ENCODE data around the gene UBE2I. TPM values are rescaled to one million over a fixed set of nuclear protein-coding genes. Genes with fewer than 3 reads are reported as not detected.

UBE2I gene
- total and polyA plus RNA-seq, 2 of the 4 experiments (the other 2 are of a cell fraction): 30.8 to 140 TPM

- no peak for ATAC-seq (ENCODE audit: low read depth)
- WGBS, 2 experiments (ENCODE audit: extremely low coverage in 2 of 2, insufficient read length in 1 of 2): 90% methylated on average over 20 of the region's 29 CpGs; no CpG with 5 or more reads in 1 of the 2 experiments
- no peak overlapping the region for H3K23ac ChIP-seq (ENCODE audit: low read depth, low read length)
- H4K20me1 ChIP-seq (ENCODE audit: insufficient read depth, low read length): peaks cover 4% of the 10 kb centered on the region; the same call in 1 of the 2 replicates
- no peak overlapping the region for H3K56ac ChIP-seq (ENCODE audit: extremely low read depth, insufficient read depth, low read length)
- no peak overlapping the region for H4K91ac ChIP-seq (ENCODE audit: insufficient read depth, low read depth, low read length)
- no peak overlapping the region for H3K4me2 ChIP-seq (ENCODE audit: low read depth, low read length)
- no peak overlapping the region for H3K27ac ChIP-seq (ENCODE audit: insufficient read depth, low read length)
- no peak overlapping the region for H2BK15ac ChIP-seq (ENCODE audit: low read depth, low read length)
- no peak overlapping the region for H2AK9ac ChIP-seq (replicated peaks; ENCODE audit: low read depth, low read length, poor library complexity)
- H2AK5ac ChIP-seq (ENCODE audit: low read depth, low read length): no peak overlapping the region
- no peak overlapping the region for H2BK20ac ChIP-seq (ENCODE audit: low read depth, low read length)
- peaks cover 13 to 35% of the 10 kb centered on the region in 2 experiments; a peak in 3 of 4 replicates for H3K79me1 ChIP-seq (ENCODE audit: low read depth in 1 of 2, low read length in 2 of 2)
- H2BK120ac ChIP-seq (ENCODE audit: low read depth, low read length): no peak overlapping the region
- no peaks in the 10 kb centered on the region for H3K9me1 ChIP-seq (ENCODE audit: insufficient read depth, low read length)
- H2BK5ac ChIP-seq (ENCODE audit: low read depth, low read length, poor library complexity, severe bottlenecking): no peak overlapping the region
- no peak overlapping the region for H4K5ac ChIP-seq (ENCODE audit: low read depth, low read length)
- H2AFZ ChIP-seq (replicated peaks; ENCODE audit: low read length, poor library complexity): no peak overlapping the region
- intact Hi-C loops (cut with micrococcal nuclease) (no loop called here), dilution Hi-C loops (cut with HindIII; ENCODE audit: low sequenced_read_pairs, unreplicated experiment) (no loop called here), in situ Hi-C loops (cut with MboI; ENCODE audit: low sequenced_read_pairs) (no loop called here)
- POLR2A ChIA-PET (ENCODE audit: unreplicated experiment): no interaction called here
- DNase-seq: no peak
- BruUV-seq (replicated peaks): no TSS peak
- CTCF ChIA-PET: no interaction called here
- peaks cover 25% of the 10 kb centered on the region for H3K36me3 ChIP-seq (ENCODE audit: control insufficient read depth, insufficient read depth, low read length)
- no peak overlapping the region for H3K9ac ChIP-seq (ENCODE audit: low read depth, low read length)
- H4K8ac ChIP-seq (ENCODE audit: low read depth in 2 of 2, low read length in 2 of 2): no peak overlapping the region
- H3K4me3 ChIP-seq (ENCODE audit: insufficient read depth, low read depth, low read length): no peak overlapping the region
- H3K4me1 ChIP-seq (ENCODE audit: control insufficient read depth, insufficient read depth, low read length): peaks cover 9% of the 10 kb centered on the region
- no peak overlapping the region for H3K14ac ChIP-seq (replicated peaks; ENCODE audit: low read depth, low read length)
- no peak overlapping the region for H3K18ac ChIP-seq (ENCODE audit: low read depth, low read length)
- TF ChIP-seq FOS (IDR thresholded peaks at IDR 0.05; ENCODE audit: low read depth, low read length) (no peak), CEBPB (IDR thresholded peaks at IDR 0.05; ENCODE audit: low read depth, low read length) (no peak), RFX5 (IDR thresholded peaks at IDR 0.05; ENCODE audit: low read depth, low read length) (no peak), CHD1 (IDR thresholded peaks at IDR 0.05; ENCODE audit: low read depth, low read length) (no peak), POLR2A (IDR thresholded peaks at IDR 0.05; ENCODE audit: low read depth, low read length) (no peak), NFE2L2 (IDR thresholded peaks at IDR 0.05; ENCODE audit: low read depth, low read length) (no peak), RCOR1 (IDR thresholded peaks at IDR 0.05; ENCODE audit: insufficient replicate concordance, low read length) (no peak), SMC3 (IDR thresholded peaks at IDR 0.05; ENCODE audit: low read depth, low read length) (no peak), USF2 (IDR thresholded peaks at IDR 0.05; ENCODE audit: low read depth, low read length) (no peak), ELK1 (IDR thresholded peaks at IDR 0.05; ENCODE audit: borderline replicate concordance, low read depth, low read length) (no peak), BHLHE40 (IDR thresholded peaks at IDR 0.05; ENCODE audit: low read depth, low read length) (no peak), RAD21 (IDR thresholded peaks at IDR 0.05; ENCODE audit: low read length) (no peak), MAZ (IDR thresholded peaks at IDR 0.05; ENCODE audit: borderline replicate concordance, low read depth, low read length) (no peak), MAFK (IDR thresholded peaks at IDR 0.05; ENCODE audit: low read depth, low read length) (no peak), MXI1 (IDR thresholded peaks at IDR 0.05; ENCODE audit: borderline replicate concordance, low read depth, low read length) (no peak)
- TF ChIP-seq, protein P1, sequence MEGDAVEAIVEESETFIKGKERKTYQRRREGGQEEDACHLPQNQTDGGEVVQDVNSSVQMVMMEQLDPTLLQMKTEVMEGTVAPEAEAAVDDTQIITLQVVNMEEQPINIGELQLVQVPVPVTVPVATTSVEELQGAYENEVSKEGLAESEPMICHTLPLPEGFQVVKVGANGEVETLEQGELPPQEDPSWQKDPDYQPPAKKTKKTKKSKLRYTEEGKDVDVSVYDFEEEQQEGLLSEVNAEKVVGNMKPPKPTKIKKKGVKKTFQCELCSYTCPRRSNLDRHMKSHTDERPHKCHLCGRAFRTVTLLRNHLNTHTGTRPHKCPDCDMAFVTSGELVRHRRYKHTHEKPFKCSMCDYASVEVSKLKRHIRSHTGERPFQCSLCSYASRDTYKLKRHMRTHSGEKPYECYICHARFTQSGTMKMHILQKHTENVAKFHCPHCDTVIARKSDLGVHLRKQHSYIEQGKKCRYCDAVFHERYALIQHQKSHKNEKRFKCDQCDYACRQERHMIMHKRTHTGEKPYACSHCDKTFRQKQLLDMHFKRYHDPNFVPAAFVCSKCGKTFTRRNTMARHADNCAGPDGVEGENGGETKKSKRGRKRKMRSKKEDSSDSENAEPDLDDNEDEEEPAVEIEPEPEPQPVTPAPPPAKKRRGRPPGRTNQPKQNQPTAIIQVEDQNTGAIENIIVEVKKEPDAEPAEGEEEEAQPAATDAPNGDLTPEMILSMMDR (conservative IDR thresholded peaks at IDR 0.05; ENCODE audit: low read depth, low read length): no peak
- H3K27me3 ChIP-seq (ENCODE audit: control insufficient read depth, insufficient read depth, low read length): no peaks in the 10 kb centered on the region
- no peak overlapping the region for H3K4ac ChIP-seq (ENCODE audit: low read depth, low read length)
- no peaks in the 10 kb centered on the region for H3K9me3 ChIP-seq (ENCODE audit: control insufficient read depth, insufficient read depth, low read length)
Observed at GRCh38 chr16:1347962-1348361, 38.5 kb downstream of the UBE2I start.
